ENCODE results near the gene KCNMA1.

The KCNMA1 gene

DNA sequence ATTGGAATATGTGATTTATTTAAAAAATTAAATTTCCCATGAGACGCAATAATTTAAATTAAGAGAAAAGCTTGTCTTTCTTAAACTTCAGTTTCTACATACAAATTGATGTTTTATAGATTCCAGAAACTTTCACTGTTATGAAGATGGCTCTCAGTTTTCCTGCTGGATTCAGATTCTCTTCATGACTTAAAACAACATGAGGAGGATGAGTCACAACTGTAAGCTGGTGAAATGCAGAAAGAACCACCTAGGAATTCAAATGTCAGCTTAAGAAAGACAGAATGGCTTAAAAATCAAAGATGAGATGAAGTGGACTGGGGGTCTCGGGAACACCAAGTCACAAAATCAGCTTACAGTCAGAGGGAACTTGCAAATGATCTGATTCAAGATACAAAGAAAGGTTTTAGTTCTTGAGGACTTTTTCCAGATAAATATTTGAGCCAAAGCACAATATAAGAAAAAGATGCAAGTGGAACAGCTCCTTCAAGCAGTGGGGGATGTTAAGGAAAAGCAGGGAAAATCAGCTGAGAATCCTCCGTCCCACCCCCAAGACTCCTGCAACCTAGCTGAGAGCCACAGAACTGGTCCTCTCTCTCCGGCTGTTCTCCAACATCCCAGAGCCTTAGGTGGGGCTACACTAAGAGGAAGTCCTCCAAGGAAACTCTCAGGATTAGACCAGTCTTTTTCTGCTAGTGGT, 279.8 kb downstream of the KCNMA1 start:
- Histone ChIP-seq H3K9me3 (ENCODE audit: control insufficient read depth in 2 of 2, low read length in 2 of 2) (no peaks in the 10 kb centered on the region), H3K4me1 (ENCODE audit: control insufficient read depth, insufficient read depth, low read length) (peaks cover 13% of the 10 kb centered on the region), H3K4me3 (ENCODE audit: low read length in 2 of 2) (no peak overlapping the region), H3K36me3 (ENCODE audit: control insufficient read depth in 2 of 2, insufficient read depth in 2 of 2, low read length in 2 of 2) (no peaks in the 10 kb centered on the region), H3K9ac (ENCODE audit: low read length in 2 of 2) (no peak overlapping the region), H3K27ac (ENCODE audit: low read length) (no peak overlapping the region), H3K27me3 (ENCODE audit: control insufficient read depth in 1 of 2, insufficient read depth in 2 of 2, low read length in 2 of 2) (no peaks in the 10 kb centered on the region)

DNA sequence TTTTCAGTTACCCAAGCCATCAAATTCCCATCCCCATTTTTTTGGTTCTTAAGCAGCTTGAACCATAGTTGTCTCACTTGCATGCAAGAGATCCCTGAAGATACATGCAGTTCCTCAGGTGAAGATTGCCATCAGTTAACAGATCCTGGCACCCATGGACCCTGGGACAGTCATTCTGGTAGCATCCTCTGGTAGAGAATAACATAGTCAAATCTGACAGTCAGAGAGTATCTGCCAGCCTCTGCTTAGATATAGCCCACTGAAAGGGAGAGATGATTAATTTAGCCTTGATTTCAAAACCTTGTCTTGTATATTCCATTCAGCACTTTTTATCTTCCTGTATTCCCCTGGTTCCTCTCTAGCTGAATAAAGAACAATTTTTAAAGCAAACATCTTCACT, 280.4 kb downstream of the KCNMA1 start:
- H3K9me3 ChIP-seq (ENCODE audit: control insufficient read depth in 2 of 2, low read length in 2 of 2): no peaks in the 10 kb centered on the region
- H3K27ac ChIP-seq (ENCODE audit: low read length): no peak overlapping the region
- H3K4me3 ChIP-seq (ENCODE audit: low read length in 2 of 2): no peak overlapping the region
- peaks cover 14% of the 10 kb centered on the region for H3K4me1 ChIP-seq (ENCODE audit: control insufficient read depth, insufficient read depth, low read length)
- H3K36me3 ChIP-seq (ENCODE audit: control insufficient read depth in 2 of 2, insufficient read depth in 2 of 2, low read length in 2 of 2): no peaks in the 10 kb centered on the region
- no peak overlapping the region for H3K9ac ChIP-seq (ENCODE audit: low read length in 2 of 2)
- H3K27me3 ChIP-seq (ENCODE audit: control insufficient read depth in 1 of 2, insufficient read depth in 2 of 2, low read length in 2 of 2): no peaks in the 10 kb centered on the region

DNA sequence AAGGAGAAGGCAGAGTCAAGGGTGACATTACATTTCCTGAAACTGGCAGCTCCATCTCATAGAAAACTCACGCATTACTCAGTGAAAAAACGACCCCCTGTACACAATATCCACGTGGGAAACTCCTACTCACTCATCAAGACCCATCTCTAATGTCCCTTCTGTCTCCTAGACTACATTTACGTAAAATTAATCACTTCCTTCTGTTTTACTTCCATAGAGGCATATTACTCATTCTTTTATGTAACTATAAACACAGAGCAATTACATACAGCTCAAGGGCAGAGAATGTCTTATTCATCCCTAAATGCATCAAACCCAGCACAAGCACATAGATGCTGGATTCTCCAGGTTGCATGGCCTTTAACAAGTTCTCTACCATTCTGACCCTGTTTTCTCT, 281.8 kb downstream of the KCNMA1 start:
- Histone ChIP-seq H3K4me3 (ENCODE audit: low read length in 2 of 2) (no peak overlapping the region), H3K9me3 (ENCODE audit: control insufficient read depth in 2 of 2, low read length in 2 of 2) (no peaks in the 10 kb centered on the region), H3K36me3 (ENCODE audit: control insufficient read depth in 2 of 2, insufficient read depth in 2 of 2, low read length in 2 of 2) (no peaks in the 10 kb centered on the region), H3K9ac (ENCODE audit: low read length in 2 of 2) (no peak overlapping the region), H3K27ac (ENCODE audit: low read length) (no peak overlapping the region), H3K27me3 (ENCODE audit: control insufficient read depth in 1 of 2, insufficient read depth in 2 of 2, low read length in 2 of 2) (no peaks in the 10 kb centered on the region), H3K4me1 (ENCODE audit: control insufficient read depth, insufficient read depth, low read length) (peaks cover 20% of the 10 kb centered on the region)

DNA sequence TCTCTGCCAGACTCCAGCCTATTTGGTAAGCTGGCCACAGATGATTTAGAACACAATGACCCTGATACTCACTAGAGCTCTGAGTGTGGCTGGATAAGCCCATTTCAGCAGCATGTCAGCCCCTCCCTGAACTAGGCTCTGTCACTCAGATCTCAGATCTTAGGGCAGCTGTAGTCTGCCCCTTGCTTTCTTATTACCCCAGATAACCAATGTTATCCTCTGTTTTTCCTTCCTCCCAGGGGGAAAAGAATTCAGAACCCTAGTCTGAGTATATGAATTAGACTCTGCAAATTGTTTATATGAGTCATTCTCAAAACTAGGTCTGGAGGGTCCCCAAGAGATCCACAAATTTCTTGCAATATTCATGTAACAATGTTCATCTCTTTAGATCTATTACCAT, 286.2 kb downstream of the KCNMA1 start:
- Histone ChIP-seq H3K4me1 (ENCODE audit: control insufficient read depth, insufficient read depth, low read length) (peaks cover 18% of the 10 kb centered on the region), H3K27ac (ENCODE audit: low read length) (no peak overlapping the region), H3K27me3 (ENCODE audit: control insufficient read depth in 1 of 2, insufficient read depth in 2 of 2, low read length in 2 of 2) (no peaks in the 10 kb centered on the region), H3K4me3 (ENCODE audit: low read length in 2 of 2) (no peak overlapping the region), H3K9me3 (ENCODE audit: control insufficient read depth in 2 of 2, low read length in 2 of 2) (no peaks in the 10 kb centered on the region), H3K9ac (ENCODE audit: low read length in 2 of 2) (no peak overlapping the region), H3K36me3 (ENCODE audit: control insufficient read depth in 2 of 2, insufficient read depth in 2 of 2, low read length in 2 of 2) (peaks cover 0 to 5% of the 10 kb centered on the region in 2 donors)

DNA sequence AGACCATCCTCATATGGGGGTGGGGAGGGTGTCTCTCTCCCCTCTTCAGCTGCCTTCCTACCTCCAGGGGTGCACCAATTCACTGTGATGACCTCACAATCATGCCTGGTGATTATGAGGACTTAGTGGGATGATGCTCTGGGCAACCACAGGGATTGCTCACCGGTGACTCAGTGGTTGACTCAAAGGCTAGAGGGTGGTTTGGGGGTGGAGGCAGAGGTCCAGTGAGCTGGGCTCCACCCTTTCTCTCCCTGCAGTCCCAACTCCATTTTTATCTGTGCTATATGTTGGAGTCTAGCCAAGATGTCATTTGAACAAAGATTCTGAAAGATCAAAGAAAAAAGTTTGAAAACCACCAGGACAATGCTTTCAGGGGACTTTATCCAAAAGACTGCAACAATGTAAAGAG, 286.9 kb downstream of the KCNMA1 start:
- Histone ChIP-seq H3K9ac (ENCODE audit: low read length in 2 of 2) (no peak overlapping the region), H3K9me3 (ENCODE audit: control insufficient read depth in 2 of 2, low read length in 2 of 2) (no peaks in the 10 kb centered on the region), H3K27me3 (ENCODE audit: control insufficient read depth in 1 of 2, insufficient read depth in 2 of 2, low read length in 2 of 2) (no peaks in the 10 kb centered on the region), H3K36me3 (ENCODE audit: control insufficient read depth in 2 of 2, insufficient read depth in 2 of 2, low read length in 2 of 2) (peaks cover 0 to 5% of the 10 kb centered on the region in 2 donors), H3K4me3 (ENCODE audit: low read length in 2 of 2) (no peak overlapping the region), H3K4me1 (ENCODE audit: control insufficient read depth, insufficient read depth, low read length) (peaks cover 18% of the 10 kb centered on the region), H3K27ac (ENCODE audit: low read length) (no peak overlapping the region)

DNA sequence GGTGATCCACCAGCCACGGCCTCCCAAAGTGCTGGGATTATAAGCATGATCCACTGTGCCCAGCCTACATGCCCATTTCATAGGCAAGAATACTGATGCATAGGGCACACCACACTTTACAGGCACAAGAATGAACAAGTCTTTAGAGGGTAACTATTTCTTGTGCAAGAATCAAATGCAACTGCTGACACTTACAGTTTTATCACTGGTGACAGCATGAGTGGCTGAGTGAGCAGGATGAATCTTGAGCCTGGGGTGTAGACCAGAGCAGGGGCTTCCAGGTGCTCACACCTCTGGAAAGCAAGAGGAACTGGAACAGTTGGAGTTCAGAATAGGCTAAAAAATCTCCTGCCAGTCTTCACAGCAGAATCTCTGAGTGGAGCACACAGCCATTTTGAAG, 287.5 kb downstream of the KCNMA1 start:
- H3K27me3 ChIP-seq (ENCODE audit: control insufficient read depth in 1 of 2, insufficient read depth in 2 of 2, low read length in 2 of 2): no peaks in the 10 kb centered on the region
- no peak overlapping the region for H3K4me3 ChIP-seq (ENCODE audit: low read length in 2 of 2)
- no peaks in the 10 kb centered on the region for H3K9me3 ChIP-seq (ENCODE audit: control insufficient read depth in 2 of 2, low read length in 2 of 2)
- no peak overlapping the region for H3K27ac ChIP-seq (ENCODE audit: low read length)
- peaks cover 0 to 5% of the 10 kb centered on the region in 2 donors for H3K36me3 ChIP-seq (ENCODE audit: control insufficient read depth in 2 of 2, insufficient read depth in 2 of 2, low read length in 2 of 2)
- peaks cover 18% of the 10 kb centered on the region for H3K4me1 ChIP-seq (ENCODE audit: control insufficient read depth, insufficient read depth, low read length)
- no peak overlapping the region for H3K9ac ChIP-seq (ENCODE audit: low read length in 2 of 2)

DNA sequence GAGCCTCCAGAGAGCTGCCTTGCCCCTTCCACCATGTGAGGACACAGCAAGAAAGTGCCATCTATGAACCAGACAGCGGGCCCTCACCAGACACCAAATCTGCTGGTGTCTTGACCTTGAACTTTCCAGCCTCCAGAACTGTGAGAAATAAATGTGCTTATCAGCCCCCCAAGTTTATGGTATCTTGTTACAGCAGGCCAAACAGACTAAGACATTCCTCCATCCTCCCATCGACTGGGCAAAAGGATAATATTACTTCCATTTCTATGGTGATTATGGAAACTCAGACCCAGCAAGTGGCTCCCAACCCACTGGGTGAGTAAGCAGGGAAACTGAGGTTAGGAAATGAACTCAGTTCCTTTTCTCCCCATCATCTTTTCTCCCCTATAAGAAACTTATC, 288.4 kb downstream of the KCNMA1 start:
- Histone ChIP-seq H3K27ac (ENCODE audit: low read length) (no peak overlapping the region), H3K4me1 (ENCODE audit: control insufficient read depth, insufficient read depth, low read length) (peaks cover 18% of the 10 kb centered on the region), H3K4me3 (ENCODE audit: low read length in 2 of 2) (no peak overlapping the region), H3K36me3 (ENCODE audit: control insufficient read depth in 2 of 2, insufficient read depth in 2 of 2, low read length in 2 of 2) (peaks cover 0 to 5% of the 10 kb centered on the region in 2 donors), H3K9me3 (ENCODE audit: control insufficient read depth in 2 of 2, low read length in 2 of 2) (no peaks in the 10 kb centered on the region), H3K9ac (ENCODE audit: low read length in 2 of 2) (no peak overlapping the region), H3K27me3 (ENCODE audit: control insufficient read depth in 1 of 2, insufficient read depth in 2 of 2, low read length in 2 of 2) (no peaks in the 10 kb centered on the region)

DNA sequence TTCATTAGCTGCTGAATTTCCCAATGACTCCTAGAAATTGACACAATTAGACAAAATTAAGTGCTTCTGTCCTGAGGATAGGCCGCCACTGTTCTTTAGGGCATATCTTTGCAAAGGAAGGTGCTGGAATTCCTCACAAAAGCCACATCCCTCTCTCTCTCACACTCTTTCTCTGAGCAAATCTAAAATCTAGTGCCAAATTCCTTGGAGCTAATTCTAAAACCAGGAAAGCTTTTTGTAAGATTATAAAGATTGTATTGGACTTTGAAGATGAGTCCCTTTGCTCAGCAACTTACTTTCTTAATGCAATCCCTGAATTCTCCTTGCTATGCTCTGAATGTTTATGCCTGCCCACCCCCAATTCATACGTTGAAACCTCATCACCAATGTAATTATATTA, 288.9 kb downstream of the KCNMA1 start:
- Histone ChIP-seq H3K36me3 (ENCODE audit: control insufficient read depth in 2 of 2, insufficient read depth in 2 of 2, low read length in 2 of 2) (peaks cover 0 to 5% of the 10 kb centered on the region in 2 donors), H3K9ac (ENCODE audit: low read length in 2 of 2) (no peak overlapping the region), H3K4me1 (ENCODE audit: control insufficient read depth, insufficient read depth, low read length) (peaks cover 18% of the 10 kb centered on the region), H3K9me3 (ENCODE audit: control insufficient read depth in 2 of 2, low read length in 2 of 2) (no peaks in the 10 kb centered on the region), H3K4me3 (ENCODE audit: low read length in 2 of 2) (no peak overlapping the region), H3K27ac (ENCODE audit: low read length) (no peak overlapping the region), H3K27me3 (ENCODE audit: control insufficient read depth in 1 of 2, insufficient read depth in 2 of 2, low read length in 2 of 2) (no peaks in the 10 kb centered on the region)

DNA sequence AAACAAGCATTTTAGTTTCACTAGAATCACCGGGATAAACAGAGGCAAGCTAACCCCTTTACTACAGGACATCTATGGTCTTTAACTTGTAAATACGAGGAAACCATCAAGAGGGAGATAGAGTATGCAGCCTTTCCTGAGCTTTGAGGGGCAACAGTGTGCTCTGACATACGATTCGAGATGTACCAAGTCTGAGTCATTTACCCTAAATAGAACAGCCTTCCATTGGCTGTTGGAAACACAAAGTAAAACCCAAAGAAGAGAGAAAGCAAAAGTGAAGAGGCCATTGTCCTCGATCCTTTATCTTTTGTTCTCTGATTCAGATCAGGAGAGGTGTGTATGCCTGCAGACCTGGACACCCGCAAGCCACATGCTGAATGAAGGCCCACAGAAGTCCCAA, 289.5 kb downstream of the KCNMA1 start:
- H3K27ac ChIP-seq (ENCODE audit: low read length): no peak overlapping the region

DNA sequence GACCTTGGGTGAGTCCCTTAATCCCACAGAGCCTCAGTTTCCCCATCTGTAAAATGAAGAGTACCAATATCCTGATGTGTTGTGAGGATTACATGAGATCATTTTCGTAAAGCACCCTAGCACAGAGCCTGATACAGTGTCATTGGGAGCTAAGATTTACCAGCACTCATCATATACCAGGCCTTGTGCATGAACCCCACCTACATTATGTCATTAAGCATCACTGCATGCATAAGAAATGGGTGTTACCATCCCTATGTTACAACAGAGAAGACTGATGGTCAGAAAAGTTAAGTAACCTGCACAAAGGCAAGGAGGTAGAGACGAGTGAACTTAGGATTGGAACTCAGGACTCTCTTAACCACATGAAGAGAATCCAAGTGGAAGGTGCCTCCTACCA, 290.6 kb downstream of the KCNMA1 start:
- H3K27ac ChIP-seq (ENCODE audit: low read length): no peak overlapping the region
- H3K4me1 ChIP-seq (ENCODE audit: control insufficient read depth, insufficient read depth, low read length): peaks cover 16% of the 10 kb centered on the region
- H3K27me3 ChIP-seq (ENCODE audit: control insufficient read depth in 1 of 2, insufficient read depth in 2 of 2, low read length in 2 of 2): no peaks in the 10 kb centered on the region
- no peak overlapping the region for H3K9ac ChIP-seq (ENCODE audit: low read length in 2 of 2)
- H3K36me3 ChIP-seq (ENCODE audit: control insufficient read depth in 2 of 2, insufficient read depth in 2 of 2, low read length in 2 of 2): peaks cover 0 to 5% of the 10 kb centered on the region in 2 donors
- no peak overlapping the region for H3K4me3 ChIP-seq (ENCODE audit: low read length in 2 of 2)
- no peaks in the 10 kb centered on the region for H3K9me3 ChIP-seq (ENCODE audit: control insufficient read depth in 2 of 2, low read length in 2 of 2)

More for the DNA sequence above, 289.5 kb downstream of the KCNMA1 start:
- no peak overlapping the region for H3K9ac ChIP-seq (ENCODE audit: low read length in 2 of 2)
- no peaks in the 10 kb centered on the region for H3K9me3 ChIP-seq (ENCODE audit: control insufficient read depth in 2 of 2, low read length in 2 of 2)
- no peak overlapping the region for H3K4me3 ChIP-seq (ENCODE audit: low read length in 2 of 2)
- H3K4me1 ChIP-seq (ENCODE audit: control insufficient read depth, insufficient read depth, low read length): peaks cover 18% of the 10 kb centered on the region
- no peaks in the 10 kb centered on the region for H3K27me3 ChIP-seq (ENCODE audit: control insufficient read depth in 1 of 2, insufficient read depth in 2 of 2, low read length in 2 of 2)
- peaks cover 0 to 5% of the 10 kb centered on the region in 2 donors for H3K36me3 ChIP-seq (ENCODE audit: control insufficient read depth in 2 of 2, insufficient read depth in 2 of 2, low read length in 2 of 2)

DNA sequence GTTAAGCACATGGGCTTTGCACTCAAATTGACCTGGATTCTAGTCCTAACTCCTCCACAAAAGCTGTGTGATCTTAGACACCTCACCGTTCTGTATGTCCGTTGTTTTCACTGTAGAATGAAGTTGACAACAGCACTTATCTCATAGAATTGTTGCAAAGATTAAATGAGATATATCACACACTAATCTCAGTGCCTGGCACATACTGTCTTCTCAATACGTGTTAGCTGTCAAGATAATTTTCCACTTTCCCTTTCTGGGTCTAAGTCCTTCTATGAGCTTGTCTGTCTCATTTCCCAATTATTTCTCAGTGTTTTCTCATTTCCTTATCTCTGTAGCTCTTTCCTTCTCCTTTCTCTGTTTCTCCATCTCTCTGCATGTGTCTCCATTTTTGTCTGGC, 296.6 kb downstream of the KCNMA1 start:
- H3K27ac ChIP-seq (ENCODE audit: low read length): no peak overlapping the region
- no peaks in the 10 kb centered on the region for H3K36me3 ChIP-seq (ENCODE audit: control insufficient read depth in 2 of 2, insufficient read depth in 2 of 2, low read length in 2 of 2)
- no peak overlapping the region for H3K9ac ChIP-seq (ENCODE audit: low read length in 2 of 2)
- H3K4me1 ChIP-seq (ENCODE audit: control insufficient read depth, insufficient read depth, low read length): peaks cover 5% of the 10 kb centered on the region
- H3K4me3 ChIP-seq (ENCODE audit: low read length in 2 of 2): no peak overlapping the region
- H3K27me3 ChIP-seq (ENCODE audit: control insufficient read depth in 1 of 2, insufficient read depth in 2 of 2, low read length in 2 of 2): no peaks in the 10 kb centered on the region
- H3K9me3 ChIP-seq (ENCODE audit: control insufficient read depth in 2 of 2, low read length in 2 of 2): peaks cover 5 to 7% of the 10 kb centered on the region in 2 donors
